Uterus (tissue), 2 donors: ENCODE results near the gene DNPEP.

ENCODE experiments used
- POLR2A ChIP-seq, 2 donors: fragments of 450-650 bp; IDR thresholded peaks; one replicate each; pipeline ENCODE4 v1.6.1; 2016; ENCODE audit warnings: antibody characterized with exemption in 2 of 2, mild to moderate bottlenecking in 1 of 2, moderate library complexity in 1 of 2
- TF ChIP-seq, protein P1 (sequence below), 4 experiments: fragments of 200-600 bp in 2 of 4; fragments of 450-650 bp in 2 of 4; sonication (generic) in 2 of 4; IDR thresholded peaks; one replicate each; pipeline ENCODE4 v1.5.1; 2016 to 2019; ENCODE audit warnings: antibody characterized with exemption in 4 of 4, mild to moderate bottlenecking in 2 of 4, moderate library complexity in 1 of 4

DNA sequence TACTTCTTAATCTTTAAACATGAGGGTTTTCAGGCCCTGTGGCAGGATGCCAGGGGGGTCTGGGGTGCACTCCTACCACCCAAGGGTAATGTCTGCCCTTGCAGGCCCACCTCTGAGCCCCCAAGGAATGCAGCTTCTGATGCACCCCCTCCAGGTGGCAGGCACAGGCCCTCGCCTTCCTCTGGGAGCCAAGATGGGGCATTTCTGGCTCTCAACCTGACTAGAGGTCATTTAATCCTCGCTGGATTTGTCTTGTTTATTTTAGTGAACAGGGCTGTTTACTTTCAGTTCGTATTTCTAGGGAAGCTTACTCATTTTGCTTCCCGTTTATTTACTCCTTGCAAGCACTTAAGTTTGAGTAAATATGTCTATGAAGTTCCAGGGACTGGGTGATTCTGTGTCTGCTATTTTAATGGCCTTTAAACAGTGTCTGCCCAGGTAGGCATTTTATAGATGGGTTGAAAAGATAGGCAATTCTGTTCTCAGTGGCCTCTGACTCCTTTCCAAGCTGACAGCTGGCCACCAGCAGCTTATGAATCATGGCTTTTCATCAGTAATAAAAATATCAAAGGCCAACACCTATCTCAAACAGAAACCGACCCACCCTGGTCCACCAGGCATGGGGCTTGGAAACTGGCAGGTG lies 11.1 kb upstream of the DNPEP start:
- TF ChIP-seq, protein P1, sequence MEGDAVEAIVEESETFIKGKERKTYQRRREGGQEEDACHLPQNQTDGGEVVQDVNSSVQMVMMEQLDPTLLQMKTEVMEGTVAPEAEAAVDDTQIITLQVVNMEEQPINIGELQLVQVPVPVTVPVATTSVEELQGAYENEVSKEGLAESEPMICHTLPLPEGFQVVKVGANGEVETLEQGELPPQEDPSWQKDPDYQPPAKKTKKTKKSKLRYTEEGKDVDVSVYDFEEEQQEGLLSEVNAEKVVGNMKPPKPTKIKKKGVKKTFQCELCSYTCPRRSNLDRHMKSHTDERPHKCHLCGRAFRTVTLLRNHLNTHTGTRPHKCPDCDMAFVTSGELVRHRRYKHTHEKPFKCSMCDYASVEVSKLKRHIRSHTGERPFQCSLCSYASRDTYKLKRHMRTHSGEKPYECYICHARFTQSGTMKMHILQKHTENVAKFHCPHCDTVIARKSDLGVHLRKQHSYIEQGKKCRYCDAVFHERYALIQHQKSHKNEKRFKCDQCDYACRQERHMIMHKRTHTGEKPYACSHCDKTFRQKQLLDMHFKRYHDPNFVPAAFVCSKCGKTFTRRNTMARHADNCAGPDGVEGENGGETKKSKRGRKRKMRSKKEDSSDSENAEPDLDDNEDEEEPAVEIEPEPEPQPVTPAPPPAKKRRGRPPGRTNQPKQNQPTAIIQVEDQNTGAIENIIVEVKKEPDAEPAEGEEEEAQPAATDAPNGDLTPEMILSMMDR (IDR thresholded peaks at IDR 0.05) = no peak
- TF ChIP-seq POLR2A (IDR thresholded peaks at IDR 0.05) = no peak
